AG04450 (cell line): ENCODE data around the gene IGFBP2. TPM values are rescaled to one million over a fixed set of nuclear protein-coding genes. Genes with fewer than 3 reads are reported as not detected.

Experiments used
- CTCF ChIA-PET: fragments of 300-600, 350-600 bp; formaldehyde crosslinking; extraction: SDS; loops from one replicate; lab custom pipeline; 2022; ENCODE audit warnings: antibody characterized with exemption, inconsistent platforms; lab: Charles Lee
- POLR2A ChIA-PET: fragments of 350-600 bp; formaldehyde crosslinking; extraction: SDS; loops from one replicate; lab custom pipeline; 2021; ENCODE audit warnings: antibody characterized with exemption, inconsistent platforms; lab: Yijun Ruan, JAX
- DNase-seq: peaks from one replicate; pipeline ENCODE4 v3.0.0-alpha.2; 2011; ENCODE audit warnings: low read depth, low spot score
- H3K27ac ChIP-seq: one replicate; pipeline ENCODE4 v1.5.1; 2012; ENCODE audit warnings: low read depth, low read length, control low read depth
- H3K27me3 ChIP-seq: one replicate; pipeline ENCODE4 v1.6.0; 2012; ENCODE audit warnings: low read length; ENCODE audit not compliant: control insufficient read depth, insufficient read depth
- H3K4me3 ChIP-seq: 2 replicates; pipeline ENCODE4 v1.5.1; 2011; ENCODE audit warnings: mild to moderate bottlenecking, low read depth, low read length, control low read depth
- H3K9me3 ChIP-seq: 2 replicates; pipeline ENCODE4 v1.5.1; 2012; ENCODE audit warnings: low read length; ENCODE audit not compliant: control insufficient read depth, insufficient read depth
- polyA plus RNA-seq: library from polyadenylated mRNA; depleted of rRNA; stranded (reverse); fragments of >200 nt; gene quantifications from 2 replicates; pipeline ENCODE4 v1.2.3, GENCODE V29; 2011
- TF ChIP-seq, protein P1 (sequence below): IDR thresholded peaks from 2 replicates; pipeline ENCODE4 v1.5.1; 2011; ENCODE audit warnings: low read depth, low read length, control low read depth, inconsistent platforms

Gene IGFBP2
- polyA plus RNA-seq, 1 experiment = 25.2 TPM

- Histone ChIP-seq H3K27ac (peak overlapping the region; percentile 47), H3K27me3 (no peaks in the 10 kb centered on the region), H3K9me3 (no peaks in the 10 kb centered on the region), H3K4me3 (no peak overlapping the region)
- DNase-seq = no peak
- ChIA-PET CTCF (interaction anchor here (0.6 kb wide), 1 partner anchor 329 kb away, joined by 4 read pairs; no protein-coding TSS in a partner anchor), POLR2A (interaction anchor here (1.0 to 1.5 kb wide), 2 partner anchors 441 to 975 kb away, joined by 3 read pairs; no protein-coding TSS in a partner anchor)
- TF ChIP-seq, protein P1, sequence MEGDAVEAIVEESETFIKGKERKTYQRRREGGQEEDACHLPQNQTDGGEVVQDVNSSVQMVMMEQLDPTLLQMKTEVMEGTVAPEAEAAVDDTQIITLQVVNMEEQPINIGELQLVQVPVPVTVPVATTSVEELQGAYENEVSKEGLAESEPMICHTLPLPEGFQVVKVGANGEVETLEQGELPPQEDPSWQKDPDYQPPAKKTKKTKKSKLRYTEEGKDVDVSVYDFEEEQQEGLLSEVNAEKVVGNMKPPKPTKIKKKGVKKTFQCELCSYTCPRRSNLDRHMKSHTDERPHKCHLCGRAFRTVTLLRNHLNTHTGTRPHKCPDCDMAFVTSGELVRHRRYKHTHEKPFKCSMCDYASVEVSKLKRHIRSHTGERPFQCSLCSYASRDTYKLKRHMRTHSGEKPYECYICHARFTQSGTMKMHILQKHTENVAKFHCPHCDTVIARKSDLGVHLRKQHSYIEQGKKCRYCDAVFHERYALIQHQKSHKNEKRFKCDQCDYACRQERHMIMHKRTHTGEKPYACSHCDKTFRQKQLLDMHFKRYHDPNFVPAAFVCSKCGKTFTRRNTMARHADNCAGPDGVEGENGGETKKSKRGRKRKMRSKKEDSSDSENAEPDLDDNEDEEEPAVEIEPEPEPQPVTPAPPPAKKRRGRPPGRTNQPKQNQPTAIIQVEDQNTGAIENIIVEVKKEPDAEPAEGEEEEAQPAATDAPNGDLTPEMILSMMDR = no peak
Measured at GRCh38 chr2:216678813-216679657, 45.8 kb downstream of the IGFBP2 start.

DNA sequence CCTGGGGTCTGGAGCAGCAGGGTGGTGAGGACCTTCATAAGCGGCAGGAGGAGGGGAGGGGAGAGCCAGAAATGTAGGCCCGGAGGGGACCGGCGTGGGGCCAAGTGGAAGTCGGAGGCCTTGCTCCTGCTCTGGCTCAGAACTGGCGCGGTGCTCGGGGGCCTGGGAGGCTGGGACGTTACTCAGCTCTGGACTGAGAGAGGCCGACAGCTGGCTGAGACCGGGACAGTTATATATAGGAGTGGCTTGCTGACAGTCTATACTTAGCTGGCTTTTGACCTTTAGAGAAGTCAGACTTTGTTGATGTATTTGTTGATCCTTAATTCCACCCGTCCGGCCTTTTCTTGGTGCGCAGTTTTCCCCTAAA, 46.4 kb downstream of the IGFBP2 start:
- TF ChIP-seq, protein P1 = no peak
- Histone ChIP-seq H3K27me3 (no peaks in the 10 kb centered on the region), H3K4me3 (no peak overlapping the region), H3K9me3 (no peaks in the 10 kb centered on the region), H3K27ac (peak overlapping the region; percentile 47)
- ChIA-PET POLR2A (no interaction called here), CTCF (no interaction called here)
- no peak for DNase-seq

DNA sequence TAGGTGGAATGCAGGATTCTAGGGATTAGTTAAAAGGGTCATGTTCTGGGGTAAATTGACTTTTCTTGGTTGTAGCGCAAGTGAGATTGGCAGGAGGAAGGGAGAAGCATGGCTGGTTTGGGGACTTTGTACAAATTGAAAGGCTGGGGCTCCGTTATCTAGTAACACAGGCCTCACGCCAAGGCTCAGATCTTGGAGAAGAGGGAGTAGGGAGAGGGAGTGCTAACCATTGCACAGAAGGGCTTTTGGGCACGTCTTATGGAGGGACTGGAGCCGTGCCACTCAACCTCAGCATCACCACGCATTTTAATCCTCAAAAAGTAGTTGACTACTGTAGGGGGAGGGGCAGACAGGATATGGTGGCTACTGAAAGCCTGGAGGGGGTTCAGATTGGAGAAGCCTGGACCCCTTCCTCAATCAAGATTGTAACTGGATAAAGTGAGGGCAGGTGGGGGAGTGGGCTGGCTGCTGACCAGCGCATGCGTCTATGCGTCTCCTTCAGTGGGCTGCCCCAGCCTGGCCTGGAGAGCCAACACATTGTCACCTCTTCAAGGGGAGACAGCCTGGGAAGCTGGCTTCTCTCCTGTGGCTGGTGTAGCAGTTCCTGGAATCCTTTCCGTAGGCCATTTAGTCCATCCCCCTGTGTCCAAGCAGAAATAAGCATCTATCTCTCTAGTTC, 47.9 kb downstream of the IGFBP2 start:
- H3K9me3 ChIP-seq = no peaks in the 10 kb centered on the region
- peak overlapping the region; percentile 57 for H3K27ac ChIP-seq
- H3K4me3 ChIP-seq = no peak overlapping the region
- ChIA-PET POLR2A (interaction anchor here (1.2 kb wide), 1 partner anchor 1075 kb away, joined by 4 read pairs; no protein-coding TSS in a partner anchor), CTCF (no interaction called here)
- DNase-seq = no peak
- TF ChIP-seq, protein P1 = no peak
- H3K27me3 ChIP-seq = no peaks in the 10 kb centered on the region

DNA sequence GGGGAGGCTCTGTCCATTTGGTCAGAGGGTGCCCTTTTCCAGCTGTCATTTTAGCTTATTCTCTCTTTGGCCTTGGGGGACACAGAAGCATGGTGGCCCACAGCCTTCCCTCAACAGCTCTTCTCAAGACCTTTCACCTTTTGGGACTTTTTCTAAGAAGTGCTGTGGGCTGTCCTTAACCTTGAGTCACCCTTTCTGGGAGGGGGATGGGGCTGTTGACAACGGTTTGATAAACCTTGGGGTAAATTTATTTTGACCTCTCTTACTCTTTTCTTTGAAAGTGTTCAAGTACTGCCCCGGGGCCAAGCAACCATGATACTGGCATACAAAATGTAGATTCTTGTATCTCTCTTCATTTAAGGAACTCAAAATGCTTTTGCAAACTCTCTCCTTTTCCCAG, 48.5 kb downstream of the IGFBP2 start:
- Histone ChIP-seq H3K4me3 (no peak overlapping the region), H3K27me3 (no peaks in the 10 kb centered on the region), H3K27ac (peak overlapping the region; percentile 57), H3K9me3 (no peaks in the 10 kb centered on the region)
- no peak for DNase-seq
- ChIA-PET CTCF (interaction anchor here (0.5 to 1.7 kb wide), 10 partner anchors 12 to 1064 kb away, joined by 3 to 5 read pairs (median 3); partner anchors contain the start of gene IGFBP5), POLR2A (interaction anchor here (1.2 kb wide), 1 partner anchor 1075 kb away, joined by 4 read pairs; no protein-coding TSS in a partner anchor)
- TF ChIP-seq, protein P1 = no peak
